Measurements from ENCODE around the gene RNF130. TPM values are rescaled to one million over a fixed set of nuclear protein-coding genes. Genes with fewer than 3 reads are reported as not detected.

RNF130 gene
- total RNA-seq, 1 donor from 2014 or later = 73.8 TPM

- no peaks in the 10 kb centered on the region for H3K9me3 Mint-ChIP-seq (ENCODE audit: low read depth)
- no peak for TF ChIP-seq CTCF (IDR thresholded peaks at IDR 0.05; ENCODE audit: unreplicated experiment)
- H3K4me3 Mint-ChIP-seq (ENCODE audit: low read depth) = no peak overlapping the region
- no peak overlapping the region for H3K27ac Mint-ChIP-seq
- no peaks in the 10 kb centered on the region for H3K36me3 Mint-ChIP-seq (ENCODE audit: insufficient read depth)
- DNase-seq (ENCODE audit: low spot score, unreplicated experiment) = no peak
- no peaks in the 10 kb centered on the region for H3K4me1 Mint-ChIP-seq (ENCODE audit: low read depth)
- peaks cover 11% of the 10 kb centered on the region for H3K27me3 Mint-ChIP-seq
Measured at GRCh38 chr5:180098526-180098925, 27.0 kb upstream of the RNF130 start.

GRCh38 chr5:180097926-180098325 is 26.4 kb upstream of the RNF130 start:
- Mint-ChIP-seq H3K27me3 (peaks cover 11% of the 10 kb centered on the region), H3K4me1 (ENCODE audit: low read depth) (no peaks in the 10 kb centered on the region), H3K27ac (no peak overlapping the region), H3K4me3 (ENCODE audit: low read depth) (no peak overlapping the region), H3K9me3 (ENCODE audit: low read depth) (no peaks in the 10 kb centered on the region), H3K36me3 (ENCODE audit: insufficient read depth) (no peaks in the 10 kb centered on the region)
- no peak for TF ChIP-seq CTCF (IDR thresholded peaks at IDR 0.05; ENCODE audit: unreplicated experiment)
- DNase-seq (ENCODE audit: low spot score, unreplicated experiment) = no peak

- no peak for DNase-seq (ENCODE audit: low spot score, unreplicated experiment)
- Mint-ChIP-seq H3K36me3 (ENCODE audit: insufficient read depth) (no peaks in the 10 kb centered on the region), H3K4me1 (ENCODE audit: low read depth) (no peaks in the 10 kb centered on the region), H3K27ac (no peak overlapping the region), H3K4me3 (ENCODE audit: low read depth) (no peak overlapping the region), H3K27me3 (peaks cover 11% of the 10 kb centered on the region), H3K9me3 (ENCODE audit: low read depth) (no peaks in the 10 kb centered on the region)
- no peak for TF ChIP-seq CTCF (IDR thresholded peaks at IDR 0.05; ENCODE audit: unreplicated experiment)
Measured at GRCh38 chr5:180097163-180097894, 25.8 kb upstream of the RNF130 start.

GRCh38 chr5:180096616-180097015 is 25.1 kb upstream of the RNF130 start:
- no peak for TF ChIP-seq CTCF (IDR thresholded peaks at IDR 0.05; ENCODE audit: unreplicated experiment)
- H3K4me3 Mint-ChIP-seq (ENCODE audit: low read depth) = no peak overlapping the region
- H3K27ac Mint-ChIP-seq = no peak overlapping the region

GRCh38 chr5:180095545-180095944 is 24.0 kb upstream of the RNF130 start:
- no peak overlapping the region for H3K27ac Mint-ChIP-seq
- H3K9me3 Mint-ChIP-seq (ENCODE audit: low read depth) = no peaks in the 10 kb centered on the region
- peaks cover 11% of the 10 kb centered on the region for H3K27me3 Mint-ChIP-seq
- H3K36me3 Mint-ChIP-seq (ENCODE audit: insufficient read depth) = no peaks in the 10 kb centered on the region
- no peak overlapping the region for H3K4me3 Mint-ChIP-seq (ENCODE audit: low read depth)
- no peak for DNase-seq (ENCODE audit: low spot score, unreplicated experiment)
- no peaks in the 10 kb centered on the region for H3K4me1 Mint-ChIP-seq (ENCODE audit: low read depth)
- no peak for TF ChIP-seq CTCF (IDR thresholded peaks at IDR 0.05; ENCODE audit: unreplicated experiment)

More at GRCh38 chr5:180096616-180097015, 25.1 kb upstream of the RNF130 start:
- DNase-seq (ENCODE audit: low spot score, unreplicated experiment) = no peak
- Mint-ChIP-seq H3K4me1 (ENCODE audit: low read depth) (no peaks in the 10 kb centered on the region), H3K9me3 (ENCODE audit: low read depth) (no peaks in the 10 kb centered on the region), H3K27me3 (peaks cover 11% of the 10 kb centered on the region), H3K36me3 (ENCODE audit: insufficient read depth) (no peaks in the 10 kb centered on the region)
